Caki2 (cell line): Measurements from ENCODE around the gene TRMT10B. TPM values are rescaled to one million over a fixed set of nuclear protein-coding genes. Genes with fewer than 3 reads are reported as not detected.

Source experiments
- DNase-seq: peaks from one replicate; pipeline ENCODE4 v3.0.0-alpha.2; 2015; ENCODE audit warnings: low read depth
- in situ Hi-C: cut with HindIII; loops from 2 replicates; pipeline ENCODE4 v1.10.0; 2016; ENCODE audit warnings: low sequenced_read_pairs, low pct_unique_long_range_greater_than_20kb, mixed read lengths
- total RNA-seq: library from RNA; depleted of rRNA; stranded (reverse); fragments of >200 nt; shearing (Covaris generic); gene quantifications from 2 replicates; pipeline ENCODE4 v1.2.3, GENCODE V29; 2014; ENCODE audit warnings: low replicate concordance; rRNA removed

TRMT10B gene
- total RNA-seq, 1 experiment from 2014 or later = 6.1 TPM

GRCh38 chr9:37827483-37828165 lies 74.0 kb downstream of the TRMT10B start:
- DNase-seq = no peak
- in situ Hi-C loops = no loop called here

Other genes starting within 250 kb of the TRMT10B start
- 1.3 and 3.3 TPM in 2 replicates for gene FBXO10, start 177.4 kb upstream of the TRMT10B start, total RNA-seq
- 206 and 292 TPM in 2 replicates for gene TOMM5, start 161.2 kb upstream of the TRMT10B start, total RNA-seq
- gene FRMPD1, start 102.9 kb upstream of the TRMT10B start, total RNA-seq = not detected in 2 replicates
- gene EXOSC3, start 31.3 kb downstream of the TRMT10B start, total RNA-seq = 31.8 and 100 TPM in 2 replicates
- 5.6 and 11.6 TPM in 2 replicates for gene DCAF10, start 47.0 kb downstream of the TRMT10B start, total RNA-seq
- gene SLC25A51, start 150.3 kb downstream of the TRMT10B start, total RNA-seq = 8.8 and 22.9 TPM in 2 replicates